HEK293 (cell line): ENCODE data around the gene COL24A1.

Source experiments
- CTCF ChIA-PET: fragments of 350-600 bp; formaldehyde crosslinking; extraction: SDS; loops from one replicate; lab custom pipeline; 2021; ENCODE audit warnings: antibody characterized with exemption; lab: Yijun Ruan, JAX
- POLR2A ChIA-PET: fragments of 300-600 bp; formaldehyde crosslinking; extraction: SDS; loops from one replicate; lab custom pipeline; 2020; ENCODE audit warnings: antibody characterized with exemption, inconsistent platforms; lab: Yijun Ruan, JAX
- H3K27ac ChIP-seq: fragments of 200-500 bp; sonication (Bioruptor generic); 2 replicates; pipeline ENCODE4 v1.5.1; 2014; ENCODE audit warnings: low read depth, low read length, control low read depth, inconsistent platforms; ENCODE audit errors: extremely low read depth
- H3K36me3 ChIP-seq, 2 experiments: fragments of 200-500 bp in 1 of 2; sonication (Bioruptor generic) in 1 of 2; 1 replicate in 1 of 2; 2 replicates in 1 of 2; pipeline ENCODE4 v1.5.1; 2014 to 2017; ENCODE audit warnings: inconsistent platforms in 2 of 2, low read length in 2 of 2; ENCODE audit not compliant: control insufficient read depth in 2 of 2, insufficient read depth in 1 of 2
- H3K4me1 ChIP-seq: fragments of 200-500 bp; sonication (Bioruptor generic); 2 replicates; pipeline ENCODE4 v1.5.1; 2014; ENCODE audit warnings: mild to moderate bottlenecking, low read length, inconsistent platforms; ENCODE audit not compliant: control insufficient read depth, insufficient read depth
- H3K4me3 ChIP-seq: 2 replicates; pipeline ENCODE4 v1.5.1; 2011; ENCODE audit warnings: low read depth, mild to moderate bottlenecking, control low read depth, low read length, moderate library complexity
- H3K9me3 ChIP-seq: fragments of 200-500 bp; sonication (Bioruptor generic); 2 replicates; pipeline ENCODE4 v1.5.1; 2014; ENCODE audit warnings: low read depth, low read length, inconsistent platforms; ENCODE audit not compliant: control insufficient read depth, insufficient read depth
- MZF1 ChIP-seq: fragments of 450-650 bp; formaldehyde crosslinking; IDR thresholded peaks from 2 replicates; pipeline ENCODE4 v1.5.1; 2017; ENCODE audit warnings: missing biosample characterization, missing genetic modification characterization, borderline replicate concordance
- PATZ1 ChIP-seq: fragments of 450-650 bp; formaldehyde crosslinking; IDR thresholded peaks from 2 replicates; pipeline ENCODE4 v1.5.1; 2016; ENCODE audit warnings: missing biosample characterization, missing genetic modification characterization
- PRDM2 ChIP-seq: fragments of 450-650 bp; formaldehyde crosslinking; IDR thresholded peaks from 2 replicates; pipeline ENCODE4 v1.5.1; 2016; ENCODE audit warnings: missing biosample characterization, missing genetic modification characterization, borderline replicate concordance
- RBAK ChIP-seq: fragments of 450-650 bp; formaldehyde crosslinking; IDR thresholded peaks from 2 replicates; pipeline ENCODE4 v1.5.1; 2016; ENCODE audit warnings: missing biosample characterization, missing genetic modification characterization
- ZBTB49 ChIP-seq: fragments of 450-650 bp; formaldehyde crosslinking; IDR thresholded peaks from 2 replicates; pipeline ENCODE4 v1.5.1; 2016; ENCODE audit warnings: missing biosample characterization, missing genetic modification characterization, low read depth
- ZNF211 ChIP-seq: fragments of 450-650 bp; formaldehyde crosslinking; IDR thresholded peaks from 2 replicates; pipeline ENCODE4 v1.5.1; 2016; ENCODE audit warnings: low read depth, missing biosample characterization, missing genetic modification characterization
- ZNF341 ChIP-seq: fragments of 450-650 bp; formaldehyde crosslinking; IDR thresholded peaks from 2 replicates; pipeline ENCODE4; 2016; ENCODE audit warnings: low read depth, missing biosample characterization, missing genetic modification characterization
- ZNF362 ChIP-seq: fragments of 450-650 bp; formaldehyde crosslinking; IDR thresholded peaks from 2 replicates; pipeline ENCODE4 v1.5.1; 2016; ENCODE audit warnings: missing biosample characterization, missing genetic modification characterization
- ZNF394 ChIP-seq: fragments of 450-650 bp; formaldehyde crosslinking; IDR thresholded peaks from 2 replicates; pipeline ENCODE4 v1.5.1; 2016; ENCODE audit warnings: missing biosample characterization, missing genetic modification characterization, mild to moderate bottlenecking, moderate library complexity, borderline replicate concordance
- ZNF521 ChIP-seq: fragments of 450-650 bp; formaldehyde crosslinking; IDR thresholded peaks from 2 replicates; pipeline ENCODE4 v1.5.1; 2017; ENCODE audit warnings: missing biosample characterization, mild to moderate bottlenecking, missing genetic modification characterization
- ZNF529 ChIP-seq: fragments of 450-650 bp; formaldehyde crosslinking; IDR thresholded peaks from 2 replicates; pipeline ENCODE4 v1.5.1; 2017; ENCODE audit warnings: missing genetic modification characterization, missing biosample characterization; ENCODE audit not compliant: insufficient replicate concordance
- ZNF544 ChIP-seq: fragments of 450-650 bp; formaldehyde crosslinking; IDR thresholded peaks from 2 replicates; pipeline ENCODE4 v1.5.0; 2017; ENCODE audit warnings: missing biosample characterization, missing genetic modification characterization
- ZNF600 ChIP-seq: fragments of 450-650 bp; formaldehyde crosslinking; IDR thresholded peaks from 2 replicates; pipeline ENCODE4 v1.5.1; 2016; ENCODE audit warnings: missing biosample characterization, missing genetic modification characterization
- ZNF785 ChIP-seq: fragments of 450-650 bp; formaldehyde crosslinking; IDR thresholded peaks from 2 replicates; pipeline ENCODE4 v1.5.1; 2016; ENCODE audit warnings: missing biosample characterization, missing genetic modification characterization

COL24A1 gene

GRCh38 chr1:85806236-85806965, 350.2 kb downstream of the COL24A1 start:
- no peak for TF ChIP-seq ZNF341 (tag by site-specific recombination)
- no peak for TF ChIP-seq MZF1 (tag by site-specific recombination)
- no peak for TF ChIP-seq ZNF600
- no peak for TF ChIP-seq ZNF785 (tag by site-specific recombination)
- TF ChIP-seq ZNF544: no peak
- no peak for TF ChIP-seq ZNF394
- no peak for TF ChIP-seq ZNF521 (tag by site-specific recombination)
- TF ChIP-seq PATZ1 (tag by site-specific recombination): no peak
- no peak for TF ChIP-seq PRDM2 (tag by site-specific recombination)
- TF ChIP-seq ZNF211 (tag by site-specific recombination): no peak
- no peak for TF ChIP-seq RBAK (tag by site-specific recombination)
- TF ChIP-seq ZNF362 (tag by site-specific recombination): no peak
- no peak for TF ChIP-seq ZBTB49 (tag by site-specific recombination)
- TF ChIP-seq ZNF529 (tag by site-specific recombination): no peak
- TF ChIP-seq, all 188 proteins: peak for 0
- POLR2A ChIA-PET: no interaction called here
- no peak overlapping the region for H3K4me3 ChIP-seq
- CTCF ChIA-PET: interaction anchor here (0.7 to 0.9 kb wide), 2 partner anchors 98 to 272 kb away, joined by 3 read pairs; partner anchors contain the start of gene ZNHIT6
- H3K36me3 ChIP-seq: no peaks in the 10 kb centered on the region
- no peaks in the 10 kb centered on the region for H3K4me1 ChIP-seq
- no peak overlapping the region for H3K27ac ChIP-seq
- no peaks in the 10 kb centered on the region for H3K9me3 ChIP-seq
